HS-27A (cell line): ENCODE measurements around the gene SIPA1.
"Not testable (repeated sequence)": the region's sequence is repeated elsewhere in the genome, so short reads cannot be mapped to it uniquely, and the experiment has no call there.

Experiments used
- DNase-seq: peaks from one replicate; pipeline ENCODE4 v3.0.0-alpha.2; 2012; ENCODE audit warnings: low read depth, missing footprints

The SIPA1 gene

GRCh38 chr11:65624931-65625627 is 12.8 kb upstream of the SIPA1 start:
- DNase-seq, result no peak

DNA sequence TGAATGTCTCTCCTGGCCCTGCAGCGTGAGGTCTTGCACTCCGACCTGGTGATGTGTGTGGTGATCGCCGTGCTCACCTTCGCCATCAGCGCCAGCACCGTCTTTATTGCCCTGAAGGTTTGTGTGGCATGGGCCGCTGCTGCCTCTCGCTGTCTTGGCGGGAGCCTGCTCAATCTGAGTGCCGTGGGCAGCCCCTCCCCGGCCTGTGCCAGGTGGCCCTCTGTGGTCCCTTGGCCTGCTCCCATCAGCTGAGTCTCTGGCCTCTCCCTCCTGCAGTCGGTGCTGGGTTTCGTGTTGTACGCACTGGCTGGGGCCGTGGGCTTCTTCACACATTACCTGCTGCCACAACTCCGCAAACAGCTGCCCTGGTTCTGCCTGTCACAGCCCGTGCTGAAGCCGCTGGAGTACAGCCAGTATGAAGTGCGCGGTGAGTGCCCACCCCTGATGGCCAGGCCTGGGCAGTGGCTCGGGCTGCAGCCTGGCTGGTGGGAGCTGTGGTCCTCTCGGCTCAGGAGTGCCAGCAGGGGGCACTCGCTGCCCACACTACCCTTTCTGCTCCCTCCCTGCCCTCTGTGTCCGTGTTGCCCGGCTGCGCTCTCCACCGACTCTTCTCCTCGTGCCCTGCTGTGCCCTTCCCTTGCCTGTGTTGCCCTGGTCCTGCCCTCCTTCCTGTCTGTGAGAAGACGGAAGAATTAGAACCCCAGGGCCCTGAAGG is 12.1 kb upstream of the SIPA1 start:
- DNase-seq, result no peak

GRCh38 chr11:65627202-65627601 is 10.7 kb upstream of the SIPA1 start:
- no peak for DNase-seq

DNA sequence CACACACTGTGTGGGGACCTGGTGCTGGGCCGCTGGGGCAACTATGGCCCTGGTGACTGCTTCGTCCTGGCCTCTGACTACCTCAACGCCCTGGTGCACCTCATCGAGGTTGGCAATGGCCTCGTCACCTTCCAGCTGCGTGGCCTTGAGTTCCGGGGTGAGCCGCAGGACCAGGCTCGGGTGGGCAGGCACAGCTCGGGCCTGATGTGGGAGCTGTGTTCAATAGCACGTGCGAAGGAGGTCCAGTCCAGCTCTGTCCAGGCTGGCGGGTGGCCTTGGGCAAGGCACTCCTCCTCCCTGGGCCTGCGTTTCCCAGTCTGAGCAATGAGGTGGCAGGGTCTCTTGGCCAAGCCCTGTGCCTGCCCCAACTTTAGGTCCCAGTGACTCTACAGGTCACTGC is 8.3 kb upstream of the SIPA1 start:
- no peak for DNase-seq

GRCh38 chr11:65630215-65630614 is 7.7 kb upstream of the SIPA1 start:
- DNase-seq, result no peak

DNA sequence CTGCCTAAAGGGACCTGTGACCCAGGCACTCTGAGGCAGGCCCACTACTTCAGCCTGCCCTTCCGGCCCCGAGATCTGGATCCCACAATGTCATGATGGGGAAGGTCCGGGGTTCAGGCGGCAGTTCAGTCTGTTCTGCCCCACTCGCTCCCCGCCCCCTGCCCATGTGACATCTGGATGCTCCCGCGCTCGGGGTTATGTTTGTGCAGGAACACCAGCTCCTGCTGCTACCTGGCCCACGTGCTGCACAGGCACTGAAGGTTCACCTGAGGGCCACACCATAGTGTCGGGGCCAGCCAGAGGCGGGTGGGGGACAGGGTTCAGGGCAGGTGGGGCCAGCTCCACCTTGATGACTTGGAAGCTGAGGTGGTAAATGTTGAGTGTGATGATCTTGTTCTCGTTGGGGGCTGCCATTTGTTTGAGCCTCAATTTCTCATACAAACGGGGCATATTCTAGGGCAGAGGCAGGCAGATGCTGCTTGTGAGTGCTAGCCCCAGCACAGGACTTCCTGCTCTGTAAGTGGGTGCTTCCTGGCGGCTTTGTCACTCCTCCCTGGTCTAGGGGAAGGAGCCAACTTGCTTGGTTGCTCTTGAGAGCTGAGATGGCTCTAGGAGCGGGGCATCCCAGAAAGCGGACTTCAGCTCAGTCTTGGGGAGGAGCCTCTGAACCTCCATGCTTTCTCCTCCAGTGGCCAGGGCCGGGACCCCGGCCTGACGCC is 4.4 kb upstream of the SIPA1 start:
- no peak for DNase-seq

GRCh38 chr11:65634109-65634436 is 3.8 kb upstream of the SIPA1 start:
- no peak for DNase-seq

- no peak for DNase-seq
Measured at GRCh38 chr11:65634440-65634839, 3.5 kb upstream of the SIPA1 start.

DNA sequence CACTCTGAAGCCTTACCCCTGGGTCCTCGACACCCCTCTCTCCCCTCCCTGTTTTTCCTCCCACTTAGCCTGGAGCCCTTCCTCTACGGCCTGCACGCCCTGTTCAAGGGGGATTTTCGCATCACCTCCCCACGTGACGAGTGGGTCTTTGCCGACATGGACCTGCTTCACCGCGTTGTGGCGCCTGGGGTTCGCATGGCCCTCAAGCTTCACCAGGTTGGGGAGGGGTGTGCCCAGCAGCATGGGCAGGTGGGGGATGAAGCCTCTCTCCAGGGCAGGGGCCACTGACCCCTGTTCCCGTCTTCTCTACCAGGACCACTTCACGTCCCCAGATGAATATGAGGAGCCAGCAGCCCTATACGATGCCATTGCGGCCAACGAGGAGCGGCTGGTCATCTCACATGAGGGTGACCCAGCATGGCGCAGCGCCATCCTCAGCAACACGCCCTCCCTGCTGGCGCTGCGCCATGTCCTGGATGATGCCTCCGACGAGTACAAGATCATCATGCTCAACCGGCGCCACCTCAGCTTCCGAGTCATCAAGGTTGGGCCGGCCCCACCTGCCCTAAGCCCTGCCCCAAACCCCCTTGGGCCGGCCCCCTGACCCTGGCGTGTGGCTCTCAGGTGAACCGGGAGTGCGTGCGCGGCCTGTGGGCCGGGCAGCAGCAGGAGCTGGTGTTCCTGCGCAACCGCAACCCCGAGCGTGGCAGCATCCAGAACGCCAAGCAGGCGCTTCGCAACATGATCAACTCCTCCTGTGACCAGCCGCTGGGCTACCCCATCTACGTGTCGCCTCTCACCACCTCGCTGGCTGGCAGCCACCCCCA is 2.8 kb upstream of the SIPA1 start:
- no peak for DNase-seq

- no peak for DNase-seq
Measured at GRCh38 chr11:65636108-65637031, 1.5 kb upstream of the SIPA1 start.

DNA sequence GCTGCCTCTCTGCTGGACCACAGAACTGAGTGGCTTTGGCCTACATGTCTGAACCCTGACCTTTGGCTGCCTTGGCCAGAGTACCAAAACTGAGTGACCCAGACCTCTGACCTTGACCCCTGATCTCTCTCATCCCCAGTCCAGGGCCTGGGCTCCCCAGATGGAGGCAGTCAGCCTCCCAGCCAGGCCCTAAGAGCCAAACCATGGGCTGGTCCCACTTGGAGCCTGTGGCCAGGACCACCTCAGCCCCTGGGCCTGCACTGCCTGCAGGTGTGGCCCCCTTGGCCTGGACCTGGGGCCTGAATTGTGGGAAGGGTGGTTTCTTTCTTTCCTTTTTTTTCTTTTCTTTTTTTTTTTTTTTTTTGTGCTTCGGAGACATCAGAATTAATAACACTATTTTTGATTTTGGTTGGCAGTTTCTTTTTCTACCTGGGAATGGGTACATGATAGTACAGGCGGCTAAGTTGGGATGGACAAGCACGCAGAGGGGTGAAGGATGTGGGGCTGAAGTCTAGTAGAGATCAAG is 806 bp upstream of the SIPA1 start:
- DNase-seq, result no peak

DNA sequence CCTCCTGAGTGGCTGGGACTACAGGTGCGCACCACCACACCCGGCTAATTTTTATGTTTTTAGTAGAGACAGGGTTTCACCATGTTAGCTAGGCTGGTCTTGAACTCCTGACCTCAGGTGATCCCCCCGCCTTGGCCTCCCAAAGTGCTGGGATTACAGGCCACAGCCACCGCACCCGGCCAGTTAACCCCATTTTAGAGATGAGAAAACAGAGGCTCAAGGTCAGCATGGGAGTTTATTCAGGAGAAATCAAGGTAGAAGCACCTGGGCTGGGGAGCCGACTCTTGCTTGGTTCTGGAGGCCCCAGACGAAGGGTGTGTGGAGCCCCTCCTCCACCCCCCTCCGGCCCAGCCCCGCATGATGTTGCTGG is 1.3 kb downstream of the SIPA1 start:
- DNase-seq, result not testable (repeated sequence)

DNA sequence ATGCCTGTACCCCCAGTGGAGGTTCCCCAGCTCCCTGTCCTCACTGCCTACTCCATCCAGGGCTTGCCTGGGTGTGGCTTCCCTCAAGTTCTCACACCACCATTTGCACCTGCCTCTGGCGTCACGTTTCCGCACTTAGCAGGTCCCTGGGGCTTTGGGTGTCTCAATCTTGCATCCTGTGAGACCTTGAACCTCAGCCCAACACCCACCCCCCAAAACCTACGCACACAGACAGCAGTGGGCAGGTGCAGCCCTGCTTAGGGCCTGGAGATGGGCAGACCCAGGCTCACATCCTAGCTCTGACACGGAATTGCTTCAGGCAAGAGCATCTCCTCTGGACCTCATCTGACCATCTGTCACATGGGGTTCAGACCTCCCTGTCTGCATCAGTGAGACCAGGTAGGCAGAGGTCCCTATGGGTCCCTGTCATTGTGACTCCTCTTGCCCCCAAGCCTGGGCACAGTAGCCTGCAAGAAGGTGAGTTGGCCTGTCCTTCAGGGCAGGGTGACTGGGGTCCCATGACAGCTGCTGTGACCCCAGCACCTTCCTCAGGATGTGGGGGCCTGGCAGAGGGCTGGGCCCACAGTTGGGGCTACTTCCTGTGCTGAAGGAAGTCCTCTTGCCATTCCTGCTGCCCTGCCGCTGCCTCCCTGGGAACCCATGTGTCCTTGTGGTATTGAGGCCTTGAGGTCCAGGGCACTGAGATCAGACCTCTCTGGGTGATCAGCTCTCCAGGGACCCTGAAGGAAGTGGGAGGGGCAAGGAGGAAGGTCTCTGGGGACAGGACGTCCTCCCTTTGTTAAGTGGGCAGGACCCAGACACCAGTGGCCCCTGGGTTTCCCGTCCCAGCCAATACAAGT is 2.0 kb downstream of the SIPA1 start:
- DNase-seq, result no peak

GRCh38 chr11:65640483-65641296 is 2.8 kb downstream of the SIPA1 start:
- no peak for DNase-seq

- DNase-seq, result no peak
Measured at GRCh38 chr11:65641297-65642013, 3.6 kb downstream of the SIPA1 start.

- no peak for DNase-seq
Measured at GRCh38 chr11:65642014-65642671, 4.2 kb downstream of the SIPA1 start.

DNA sequence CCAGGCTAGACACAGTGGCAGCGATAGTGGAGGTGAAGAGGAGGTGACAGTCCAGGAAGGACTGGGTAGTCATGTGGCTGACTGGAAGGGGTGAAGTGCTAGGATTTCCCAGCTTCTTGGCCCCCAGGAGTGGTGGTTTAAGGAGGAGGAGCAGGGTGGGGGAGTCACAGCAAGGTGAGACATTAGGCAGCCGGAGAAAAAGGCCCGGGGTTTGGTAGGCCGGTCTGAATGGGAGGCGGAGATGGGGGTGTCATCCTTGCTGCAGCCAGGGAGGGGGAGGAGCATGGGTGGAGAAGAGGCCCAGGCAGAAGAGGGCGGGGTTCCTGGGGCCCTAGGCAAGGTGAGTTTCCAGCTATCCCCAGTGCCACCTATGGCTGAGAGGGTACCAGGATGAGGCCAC is 6.1 kb downstream of the SIPA1 start:
- DNase-seq, result no peak

DNA sequence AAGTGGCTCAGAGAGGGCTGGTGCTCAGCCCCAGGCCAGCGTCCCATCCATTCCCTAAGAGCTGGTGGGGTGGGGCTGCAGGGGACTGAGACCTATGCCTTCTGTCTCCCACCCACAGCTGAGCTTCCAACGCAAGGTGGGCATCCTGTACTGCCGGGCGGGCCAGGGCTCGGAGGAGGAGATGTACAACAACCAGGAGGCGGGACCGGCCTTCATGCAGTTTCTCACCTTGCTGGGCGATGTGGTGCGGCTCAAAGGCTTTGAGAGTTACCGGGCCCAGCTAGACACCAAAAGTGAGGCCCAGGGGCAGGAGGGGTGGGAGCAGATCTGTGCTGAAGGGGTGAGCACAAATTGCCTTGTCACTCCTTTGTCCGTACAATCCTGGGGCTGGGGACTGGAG is 6.9 kb downstream of the SIPA1 start:
- DNase-seq, result no peak
